CD4-positive, alpha-beta T cell treated with Interleukin-10 for 1 hour (primary cell): ENCODE results near the gene FAAP20.

Source experiments
- DNase-seq: peaks from one replicate; pipeline ENCODE4 v3.0.0-alpha.2; 2020

FAAP20 gene

GRCh38 chr1:2229911-2230731 is 35.5 kb upstream of the FAAP20 start:
- no peak for DNase-seq

GRCh38 chr1:2229037-2229864 is 34.7 kb upstream of the FAAP20 start:
- DNase-seq = peak; percentile 58

GRCh38 chr1:2228694-2229036 is 34.1 kb upstream of the FAAP20 start:
- peak; percentile 37 for DNase-seq

- DNase-seq = no peak
Observed at GRCh38 chr1:2228157-2228594, 33.6 kb upstream of the FAAP20 start, which contains the start of gene SKI. TSS of gene SKI (plus strand) at chr1:2228319. CDS start at chr1:2228767, 448 bp downstream.

GRCh38 chr1:2227346-2228156 is 33.0 kb upstream of the FAAP20 start:
- peak; percentile 96 for DNase-seq

- no peak for DNase-seq
Observed at GRCh38 chr1:2226525-2227345, 32.2 kb upstream of the FAAP20 start.

- no peak for DNase-seq
Observed at GRCh38 chr1:2224631-2225428, 30.3 kb upstream of the FAAP20 start.

- DNase-seq = no peak
Observed at GRCh38 chr1:2224170-2224584, 29.6 kb upstream of the FAAP20 start.

- no peak for DNase-seq
Observed at GRCh38 chr1:2221271-2221670, 26.7 kb upstream of the FAAP20 start.

- no peak for DNase-seq
Observed at GRCh38 chr1:2216767-2217058, 22.1 kb upstream of the FAAP20 start.

GRCh38 chr1:2215909-2216766 is 21.6 kb upstream of the FAAP20 start:
- DNase-seq = no peak

- no peak for DNase-seq
Observed at GRCh38 chr1:2215329-2215728, 20.8 kb upstream of the FAAP20 start.

- DNase-seq = no peak
Observed at GRCh38 chr1:2214541-2215241, 20.1 kb upstream of the FAAP20 start.

- no peak for DNase-seq
Observed at GRCh38 chr1:2213576-2214505, 19.3 kb upstream of the FAAP20 start.

- DNase-seq = peak; percentile 78
Observed at GRCh38 chr1:2212532-2213491, 18.2 kb upstream of the FAAP20 start.

- DNase-seq = no peak
Observed at GRCh38 chr1:2212274-2212531, 17.6 kb upstream of the FAAP20 start.

- DNase-seq = no peak
Observed at GRCh38 chr1:2210786-2211185, 16.2 kb upstream of the FAAP20 start.
